A549 (cell line): ENCODE results near the gene ABCA2. TPM values are rescaled to one million over a fixed set of nuclear protein-coding genes. Genes with fewer than 3 reads are reported as not detected.

ENCODE experiments used
- ATAC-seq, 2 experiments: fragments of 200-7000 bp in 1 of 2; fragments of >200 bp in 1 of 2; cut with Nextera tagmentation in 1 of 2; cut with Tn5 transposase in 1 of 2; 3 replicates each; pipeline versions ENCODE4 v1.8.0 to v1.9.1; 2018 to 2020; ENCODE audit warnings: mild to moderate bottlenecking in 1 of 2, moderate library complexity in 1 of 2
- CTCF ChIA-PET: fragments of 300-600 bp; sonication (Branson Sonifier 250); formaldehyde crosslinking; extraction: SDS; loops from one replicate; lab custom pipeline; 2021; ENCODE audit warnings: antibody characterized with exemption, inconsistent platforms; lab: Yijun Ruan, JAX
- POLR2A ChIA-PET: fragments of 350-600 bp; formaldehyde crosslinking; extraction: SDS; loops from one replicate; lab custom pipeline; 2021; ENCODE audit warnings: antibody characterized with exemption, inconsistent platforms; lab: Yijun Ruan, JAX
- DNase-seq, 2 experiments: peaks; one replicate each; pipeline versions ENCODE4 v3.0.0 to v3.0.0-alpha.2; 2011 to 2016; ENCODE audit warnings: low read depth in 1 of 2, low spot score in 1 of 2
- FAIRE-seq: peaks from 2 replicates; lab custom pipeline; 2011; peaks lifted over from hg19 to GRCh38; lab: Jason Lieb, UNC
- H3K27ac ChIP-seq, 2 experiments: fragments of >200 bp; sonication (Bioruptor Twin); formaldehyde crosslinking; 3 replicates each; pipeline ENCODE4 v1.5.1; 2016 to 2017
- H3K4me1 ChIP-seq: fragments of >200 bp; sonication (Bioruptor Twin); formaldehyde crosslinking; 3 replicates; pipeline ENCODE4 v1.6.1; 2016
- H3K4me2 ChIP-seq: fragments of >200 bp; sonication (Bioruptor Twin); formaldehyde crosslinking; 3 replicates; pipeline ENCODE4 v1.6.1; 2016
- H3K4me3 ChIP-seq: fragments of >200 bp; sonication (Bioruptor Twin); formaldehyde crosslinking; 3 replicates; pipeline ENCODE4 v1.5.1; 2016
- H3K9me3 ChIP-seq: fragments of >200 bp; sonication (Bioruptor Twin); formaldehyde crosslinking; 3 replicates; pipeline ENCODE4 v1.6.1; 2016
- BHLHE40 ChIP-seq: IDR thresholded peaks from 2 replicates; pipeline ENCODE4 v1.6.1; 2012; ENCODE audit warnings: low read depth, low read length, inconsistent platforms
- CBX2 ChIP-seq: fragments of 200-600 bp; sonication (generic); IDR thresholded peaks from 2 replicates; pipeline ENCODE4 v1.6.1; 2016; ENCODE audit warnings: low read depth, mild to moderate bottlenecking, borderline replicate concordance
- CHD2 ChIP-seq: fragments of 150-350 bp; IDR thresholded peaks from 2 replicates; pipeline ENCODE4 v1.6.1; 2014; ENCODE audit warnings: low read length; ENCODE audit not compliant: partially characterized antibody
- CTCF ChIP-seq: fragments of >200 bp; sonication (Bioruptor Twin); formaldehyde crosslinking; IDR thresholded peaks from 3 replicates; pipeline ENCODE4 v1.5.1; 2016
- E2F6 ChIP-seq: IDR thresholded peaks from 2 replicates; pipeline ENCODE4 v1.6.1; 2012; ENCODE audit warnings: low read depth, borderline replicate concordance
- EHF ChIP-seq: fragments of 250-450 bp; sonication (Bioruptor Pico); IDR thresholded peaks from 2 replicates; pipeline ENCODE4 v1.5.0; 2020; ENCODE audit warnings: mild to moderate bottlenecking
- FOSB ChIP-seq: fragments of 250-450 bp; sonication (Bioruptor Pico); IDR thresholded peaks from 2 replicates; pipeline ENCODE4 v1.5.0; 2020; ENCODE audit warnings: mild to moderate bottlenecking, moderate library complexity
- GATA3 ChIP-seq: IDR thresholded peaks from 2 replicates; pipeline ENCODE4 v1.6.1; 2012; ENCODE audit warnings: borderline replicate concordance
- HEYL ChIP-seq: fragments of 250-450 bp; sonication (Bioruptor Pico); IDR thresholded peaks from 2 replicates; pipeline ENCODE4 v1.8.0; 2021; ENCODE audit warnings: mild to moderate bottlenecking, moderate library complexity
- HOXB5 ChIP-seq: fragments of 250-450 bp; sonication (Bioruptor Pico); IDR thresholded peaks from 2 replicates; pipeline ENCODE4 v1.5.0; 2020; ENCODE audit warnings: mild to moderate bottlenecking, moderate library complexity
- MAFK ChIP-seq: fragments of 450-650 bp; IDR thresholded peaks from 2 replicates; pipeline ENCODE4 v1.6.1; 2014; ENCODE audit not compliant: partially characterized antibody
- MYC ChIP-seq: IDR thresholded peaks from 2 replicates; pipeline ENCODE4 v1.6.1; 2012; ENCODE audit warnings: mild to moderate bottlenecking, inconsistent platforms, low read length, improper control_type of control experiment, borderline replicate concordance
- NFE2L2 ChIP-seq: fragments of 150-350 bp; conservative IDR thresholded peaks from 2 replicates; pipeline ENCODE4 v1.6.1; 2014; ENCODE audit warnings: low read length
- NR3C1 ChIP-seq: fragments of >200 bp; sonication (Bioruptor Twin); formaldehyde crosslinking; IDR thresholded peaks from 3 replicates; pipeline ENCODE4 v1.6.1; 2017
- PBX3 ChIP-seq: IDR thresholded peaks from 2 replicates; pipeline ENCODE4 v1.6.1; 2012
- RAD21 ChIP-seq, 2 experiments: fragments of >200 bp in 1 of 2; sonication (Bioruptor Twin) in 1 of 2; formaldehyde crosslinking in 1 of 2; IDR thresholded peaks in 1 of 2; conservative IDR thresholded peaks in 1 of 2; 2 replicates in 1 of 2; 3 replicates in 1 of 2; pipeline ENCODE4 v1.6.1; 2012 to 2018; ENCODE audit warnings: inconsistent platforms in 1 of 2
- SMC3 ChIP-seq: fragments of >200 bp; sonication (Bioruptor Twin); formaldehyde crosslinking; IDR thresholded peaks from 3 replicates; pipeline ENCODE4 v1.6.1; 2018; ENCODE audit warnings: inconsistent platforms
- SREBF2 ChIP-seq: fragments of 450-650 bp; IDR thresholded peaks from 2 replicates; pipeline ENCODE4 v1.6.1; 2014; ENCODE audit warnings: mild to moderate bottlenecking, moderate library complexity
- TP53 ChIP-seq: fragments of 250-450 bp; sonication (Bioruptor Pico); IDR thresholded peaks from 2 replicates; pipeline ENCODE4 v1.5.0; 2021; ENCODE audit warnings: mild to moderate bottlenecking, moderate library complexity
- WGBS: methylation state at CpG from one replicate; pipeline ENCODE4 v1.1.6; 2017; ENCODE audit errors: missing lambda C conversion rate; 5-methylcytosine and 5-hydroxymethylcytosine counted together
- polyA plus RNA-seq, 4 experiments: library from polyadenylated mRNA; depleted of rRNA in 3 of 4; stranded (reverse); fragments of >200 nt; fragmentation: RNase III in 1 of 4; extraction: RNeasy Plus Mini Kit Qiagen cat#74134 plus additional on column Dnase treatment in 1 of 4; gene quantifications; 2 replicates in 3 of 4; 3 replicates in 1 of 4; pipeline ENCODE4 v1.2.3, GENCODE V29; 2011 to 2017

ABCA2 gene
- polyA plus RNA-seq, 2 of the 4 experiments (the other 2 are of a cell fraction), result 8.3 to 24.7 TPM

- H3K4me2 ChIP-seq, result no peak overlapping the region
- ChIA-PET CTCF (interaction anchor here (1.4 to 6.1 kb wide), 6 partner anchors 9 to 55 kb away, joined by 3 to 37 read pairs (median 8); partner anchors contain the start of gene ABCA2), POLR2A (interaction anchor here (1.5 kb wide), 1 partner anchor 11 kb away, joined by 5 read pairs; the partner anchor contains the start of gene PAXX)
- no peak for TF ChIP-seq CBX2
- no peak for TF ChIP-seq NFE2L2
- no peak for TF ChIP-seq MYC
- TF ChIP-seq GATA3, result no peak
- TF ChIP-seq BHLHE40, result no peak
- no peak for TF ChIP-seq HEYL (CRISPR knock-in tag)
- H3K4me1 ChIP-seq, result peaks cover 23% of the 10 kb centered on the region
- no peaks in the 10 kb centered on the region for H3K9me3 ChIP-seq
- no peak for ATAC-seq
- DNase-seq, result no peak
- FAIRE-seq, result no peak
- H3K4me3 ChIP-seq, result no peak overlapping the region
- no peak overlapping the region for H3K27ac ChIP-seq
- 81% methylated on average over 9 of the region's 10 CpGs for WGBS
Observed at GRCh38 chr9:137002646-137003041, 25.4 kb downstream of the ABCA2 start.

GRCh38 chr9:137001857-137002645 is 26.0 kb downstream of the ABCA2 start:
- Histone ChIP-seq H3K4me2 (no peak overlapping the region), H3K4me3 (no peak overlapping the region), H3K27ac (no peak overlapping the region), H3K4me1 (peaks cover 25% of the 10 kb centered on the region), H3K9me3 (no peaks in the 10 kb centered on the region)
- 70% methylated on average over 20 of the region's 20 CpGs for WGBS
- DNase-seq (no peak), FAIRE-seq (no peak), ATAC-seq (no peak)
- TF ChIP-seq CTCF (no peak), EHF (CRISPR knock-in tag) (no peak), PBX3 (no peak), CHD2 (no peak), FOSB (CRISPR knock-in tag) (no peak), NR3C1 (no peak), NFE2L2 (no peak), SMC3 (no peak), MAFK (no peak), TP53 (no peak), RAD21 (conservative IDR thresholded peaks at IDR 0.05 in 1 of 2, IDR thresholded peaks at IDR 0.05 in 1 of 2) (no peak), HOXB5 (CRISPR knock-in tag) (no peak), E2F6 (no peak), SREBF2 (no peak)
- ChIA-PET CTCF (interaction anchor here (0.7 to 6.1 kb wide), 8 partner anchors 8 to 421 kb away, joined by 3 to 37 read pairs (median 7); partner anchors contain the start of genes ABCA2 and EXD3), POLR2A (interaction anchor here (0.6 to 1.5 kb wide), 3 partner anchors 10 to 11 kb away, joined by 3 to 5 read pairs (median 5); partner anchors contain the start of gene PAXX)
